Adipose tissue (tissue), 3 donors: ENCODE measurements around the gene TAS2R3. TPM values are rescaled to one million over a fixed set of nuclear protein-coding genes. Genes with fewer than 3 reads are reported as not detected.
"Not testable (repeated sequence)": the region's sequence is repeated elsewhere in the genome, so short reads cannot be mapped to it uniquely, and the experiment has no call there.

ENCODE experiments used
- H3K27ac ChIP-seq: one replicate; pipeline ENCODE4 v1.5.1; 2013; ENCODE audit warnings: low read depth, low read length
- WGBS, 3 donors: extraction: QIAGEN DNeasy Blood & Tissue Kit; methylation state at CpG; one replicate each; pipeline ENCODE4 v1.1.7; 2013; 5-methylcytosine and 5-hydroxymethylcytosine counted together
- polyA plus RNA-seq, 3 donors: library from polyadenylated mRNA; stranded (reverse); fragments of 200-250 nt; gene quantifications; one replicate each; pipeline ENCODE4 v1.2.3, GENCODE V29; 2013
- donor health status: healthy with polysubstance abuse.
- donor health status: Bipolar disorder and iron deficiency.
- donor health status: healthy.

Gene TAS2R3, protein sequence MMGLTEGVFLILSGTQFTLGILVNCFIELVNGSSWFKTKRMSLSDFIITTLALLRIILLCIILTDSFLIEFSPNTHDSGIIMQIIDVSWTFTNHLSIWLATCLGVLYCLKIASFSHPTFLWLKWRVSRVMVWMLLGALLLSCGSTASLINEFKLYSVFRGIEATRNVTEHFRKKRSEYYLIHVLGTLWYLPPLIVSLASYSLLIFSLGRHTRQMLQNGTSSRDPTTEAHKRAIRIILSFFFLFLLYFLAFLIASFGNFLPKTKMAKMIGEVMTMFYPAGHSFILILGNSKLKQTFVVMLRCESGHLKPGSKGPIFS
- under 1 TPM in 1 of 3 donors, not detected in 2; 0.10 TPM for polyA plus RNA-seq

DNA sequence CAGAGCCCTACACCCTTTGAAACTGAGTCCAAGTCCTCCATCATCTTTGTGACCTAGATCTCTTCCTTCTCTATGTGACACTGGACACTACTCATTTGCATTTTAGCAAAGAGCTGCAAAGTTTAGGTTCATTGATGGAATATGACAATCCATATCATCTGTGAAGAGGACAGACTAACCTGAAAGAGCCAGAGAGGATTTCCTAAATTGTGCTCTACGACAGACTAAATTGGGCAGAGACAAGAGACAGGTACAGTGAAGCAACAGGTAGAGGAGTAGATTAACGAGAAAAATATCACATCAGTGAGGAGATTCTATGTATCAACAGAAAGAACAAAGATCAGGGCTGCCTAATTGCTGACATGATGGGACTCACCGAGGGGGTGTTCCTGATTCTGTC lies at the start of gene TAS2R3:
Gene TAS2R3, plus strand, starts transcription at position 301 of the 400 bp plus-strand sequence. Its CDS starts 62 bp downstream, at position 363.
- H3K27ac ChIP-seq = no peak within 1 kb of the TSS
- WGBS, 3 donors = 85 to 100% (median 94%) methylated on average over 3 of the region's 3 CpGs

DNA sequence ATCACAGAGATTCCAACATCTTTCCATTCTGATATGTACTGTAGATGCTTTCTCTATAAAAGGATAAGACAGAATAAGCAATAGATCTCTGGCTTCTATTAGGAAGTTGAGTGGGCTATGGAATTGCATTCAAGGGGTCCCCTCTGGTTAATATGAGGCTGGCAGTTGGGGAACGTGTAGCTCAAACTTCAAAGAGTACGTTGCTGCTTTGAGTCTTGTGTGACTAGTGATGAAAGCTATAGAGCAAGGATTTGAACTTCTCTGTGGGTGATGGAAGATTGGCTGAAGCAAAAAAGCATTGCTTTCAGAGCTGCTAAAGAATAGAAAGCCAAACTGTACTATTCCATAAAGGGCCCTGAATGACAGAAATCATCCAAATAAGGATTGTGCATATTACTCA lies 49.3 kb upstream of the TAS2R3 start:
- H3K27ac ChIP-seq = no peak overlapping the region
- WGBS, 3 donors = 85 to 89% (median 86%) methylated on average over 2 of the region's 2 CpGs

DNA sequence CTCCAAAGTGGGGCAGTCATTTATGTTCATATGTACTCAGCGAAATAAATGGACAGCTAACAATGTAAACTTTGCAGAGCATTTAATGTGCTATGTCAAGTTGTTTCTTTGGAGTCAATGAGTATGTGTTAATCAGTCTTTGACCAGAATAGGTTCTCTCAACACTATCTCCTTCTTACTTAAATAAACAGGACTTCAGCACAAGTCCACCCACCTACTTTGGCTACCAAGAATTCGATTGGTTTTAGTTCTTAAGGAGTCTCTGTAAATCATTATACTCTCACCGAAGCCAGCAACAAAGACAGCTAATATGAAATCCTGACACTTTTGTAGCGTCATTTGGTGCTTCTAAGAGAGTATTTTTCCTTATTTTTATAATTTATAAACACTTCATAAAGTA lies 48.9 kb upstream of the TAS2R3 start:
- H3K27ac ChIP-seq = no peak overlapping the region
- WGBS, 3 donors = 52 to 74% (median 68%) methylated on average over 4 of the region's 4 CpGs

DNA sequence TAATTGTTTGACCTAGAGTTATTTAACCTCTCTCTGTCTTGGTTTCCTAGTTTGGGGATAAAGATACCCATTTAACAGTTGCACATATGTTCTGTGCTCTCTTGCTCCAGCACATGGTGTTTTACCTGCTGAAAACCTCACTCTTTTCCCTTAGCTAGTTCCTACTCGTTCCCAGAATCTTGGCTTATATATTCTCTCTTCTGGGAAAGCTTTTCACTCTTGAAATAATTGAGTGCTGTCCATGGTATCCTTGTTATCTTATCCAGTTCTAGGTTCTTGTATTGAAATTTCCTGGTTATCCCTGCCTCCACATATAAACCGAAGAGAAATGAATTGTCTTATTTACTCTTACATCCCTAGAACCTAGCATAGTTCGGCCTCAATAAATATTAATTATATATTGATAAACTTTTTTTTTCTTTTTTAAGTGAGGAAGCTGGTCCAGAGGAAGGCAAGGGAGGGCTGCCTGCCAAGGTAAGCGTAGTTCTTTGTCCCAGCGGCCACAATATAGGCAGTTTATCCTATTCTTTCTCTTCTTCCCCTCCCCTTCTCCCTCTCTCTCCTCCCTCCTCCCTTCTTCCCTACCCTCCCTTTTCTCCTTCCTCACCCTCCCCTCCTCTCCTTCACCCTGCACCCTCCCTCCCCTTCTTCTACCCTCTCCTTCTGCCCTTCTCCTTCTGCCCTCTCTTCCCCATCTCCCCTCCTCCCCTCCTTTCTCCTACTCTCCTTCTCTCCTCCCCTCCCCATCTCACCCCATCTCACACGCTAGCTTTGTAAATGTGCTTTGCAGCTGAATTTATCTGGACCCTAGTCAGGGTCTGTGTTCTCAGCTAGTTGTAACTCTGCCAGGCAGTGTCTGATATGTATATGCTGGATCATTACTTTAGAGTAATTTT lies 47.9 kb upstream of the TAS2R3 start:
- no peak overlapping the region for H3K27ac ChIP-seq
- WGBS, 3 donors = 72 to 82% (median 81%) methylated on average over 6 of the region's 6 CpGs

DNA sequence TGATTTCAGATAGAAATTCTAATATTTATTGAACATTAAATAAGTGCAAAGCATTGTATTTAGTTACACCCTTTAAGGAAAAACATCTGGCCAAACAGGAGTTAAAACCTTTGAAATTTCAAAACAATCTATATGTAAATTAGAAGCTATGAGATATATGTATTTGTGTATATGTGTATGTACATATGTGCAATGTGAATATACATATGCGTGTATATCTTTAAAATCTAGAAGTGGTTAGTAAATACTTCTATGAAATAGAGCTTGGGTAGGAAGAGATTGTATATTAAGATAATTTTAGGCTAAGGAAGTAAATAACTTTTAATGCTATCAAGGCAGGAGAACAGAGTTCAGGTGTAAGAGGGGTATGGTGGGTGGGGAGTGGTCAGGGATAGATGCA lies 46.4 kb upstream of the TAS2R3 start:
- WGBS, 3 donors = 93 to 95% (median 94%) methylated on average over 1 of the region's 1 CpG
- H3K27ac ChIP-seq = no peak overlapping the region

DNA sequence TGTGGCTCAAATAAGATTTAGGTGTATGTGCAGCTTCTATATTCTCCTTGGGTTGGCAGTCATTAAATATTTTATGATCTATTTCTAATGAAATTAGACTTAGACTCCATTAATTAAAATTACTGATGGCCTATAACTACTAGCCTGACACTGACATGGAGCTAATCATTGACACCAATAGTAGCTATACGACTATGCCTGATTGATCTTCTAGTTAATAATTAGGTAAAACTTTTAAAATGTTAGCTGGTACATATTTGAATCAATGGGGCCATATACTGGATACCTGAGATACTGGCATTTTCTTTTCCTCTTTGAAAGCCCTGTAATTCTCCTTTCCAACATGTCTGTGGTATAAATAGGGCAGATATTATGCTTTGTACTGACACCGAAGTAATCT lies 41.4 kb upstream of the TAS2R3 start:
- WGBS, 3 donors = 39 to 94% (median 90%) methylated on average over 2 of the region's 2 CpGs
- no peak overlapping the region for H3K27ac ChIP-seq

DNA sequence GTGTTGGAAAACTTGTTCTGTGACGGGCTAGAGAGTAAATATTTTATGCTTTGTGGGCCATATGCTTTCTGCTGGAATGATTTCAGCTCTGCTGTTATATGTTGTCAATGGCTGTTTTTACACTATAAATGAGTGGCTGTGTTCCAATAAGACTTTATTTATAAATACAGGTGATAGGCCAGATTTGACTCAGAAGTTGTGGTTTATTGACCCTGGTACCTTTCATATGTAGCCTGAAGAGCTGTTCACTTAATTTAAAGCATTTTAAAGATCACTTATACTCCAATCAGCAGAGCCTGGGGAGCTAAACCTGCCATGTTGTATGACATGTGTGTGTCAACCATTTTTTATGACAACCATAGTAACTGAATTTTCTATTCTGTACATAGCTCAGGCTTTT lies 34.9 kb upstream of the TAS2R3 start:
- H3K27ac ChIP-seq = no peak overlapping the region
- WGBS, 3 donors = 89 to 96% (median 94%) methylated on average over 1 of the region's 1 CpG

DNA sequence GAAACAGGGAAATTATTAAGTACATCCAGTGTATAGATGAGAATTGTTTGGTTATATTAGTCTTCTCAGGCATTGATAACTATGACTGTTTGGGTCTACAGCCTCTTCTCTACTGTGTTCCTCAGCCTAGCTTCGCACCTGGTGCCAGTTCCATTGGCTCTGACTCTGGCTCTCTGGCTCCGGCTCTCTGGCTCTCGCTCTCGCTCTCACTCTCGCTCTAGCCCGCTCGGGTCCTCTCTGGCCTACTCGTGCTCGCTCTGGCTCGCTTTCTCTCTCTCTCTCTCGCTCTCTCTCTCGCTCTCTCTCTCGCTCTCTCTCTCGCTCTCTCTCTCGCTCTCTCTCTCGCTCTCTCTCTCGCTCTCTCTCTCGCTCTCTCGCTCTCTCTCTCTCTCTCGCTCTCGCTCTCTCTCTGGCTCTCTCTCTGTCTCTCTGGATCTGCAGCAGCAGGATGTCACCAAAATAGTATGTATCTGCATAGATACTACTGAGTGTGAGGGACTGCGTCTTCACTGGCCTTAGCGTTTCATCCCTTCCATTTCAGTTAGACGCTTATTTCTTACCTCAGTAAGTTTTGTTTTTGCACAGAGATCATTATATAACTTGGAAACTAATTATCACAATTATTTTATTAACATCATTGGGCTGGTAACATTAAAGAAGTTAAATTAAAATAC lies 32.3 kb upstream of the TAS2R3 start:
- H3K27ac ChIP-seq = no peak overlapping the region
- WGBS, 3 donors = 84 to 87% (median 84%) methylated on average over 23 to 24 of the region's 24 CpGs

DNA sequence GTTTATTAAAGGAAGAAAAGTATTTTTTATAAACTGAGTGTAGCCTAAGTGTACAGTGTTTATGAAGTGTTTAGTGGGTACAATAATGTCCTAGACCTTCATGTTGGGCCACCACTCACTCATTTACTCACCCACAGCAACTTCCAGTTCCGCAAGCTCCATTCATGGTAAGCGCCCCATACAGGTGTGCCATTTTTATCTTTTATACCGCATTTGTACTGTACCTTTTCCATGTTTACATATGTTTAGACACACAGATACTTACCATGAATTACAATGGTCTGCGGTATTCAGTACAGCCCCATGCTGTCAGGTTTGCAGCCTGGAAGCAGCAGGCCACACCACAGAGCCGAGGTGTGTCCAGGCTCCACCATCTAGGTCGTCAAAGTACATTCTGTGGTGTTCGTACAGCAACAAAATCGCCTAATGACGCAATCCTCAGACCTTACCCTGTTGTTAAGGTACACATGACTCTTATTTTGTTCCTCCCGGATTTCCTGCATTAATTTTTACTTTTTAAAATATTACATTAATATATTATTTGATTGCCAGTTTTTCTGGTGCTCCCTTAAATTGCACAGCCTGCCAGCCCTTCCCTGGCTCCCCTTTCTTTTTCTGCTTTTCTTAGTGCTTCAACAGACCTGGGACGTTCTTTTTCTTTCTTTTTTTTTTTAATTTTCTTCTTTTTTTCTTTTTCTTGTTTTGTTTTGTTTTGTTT lies 26.6 kb upstream of the TAS2R3 start:
- H3K27ac ChIP-seq = no peak overlapping the region
- 58 to 65% (median 59%) methylated on average over 11 of the region's 11 CpGs for WGBS, 3 donors

DNA sequence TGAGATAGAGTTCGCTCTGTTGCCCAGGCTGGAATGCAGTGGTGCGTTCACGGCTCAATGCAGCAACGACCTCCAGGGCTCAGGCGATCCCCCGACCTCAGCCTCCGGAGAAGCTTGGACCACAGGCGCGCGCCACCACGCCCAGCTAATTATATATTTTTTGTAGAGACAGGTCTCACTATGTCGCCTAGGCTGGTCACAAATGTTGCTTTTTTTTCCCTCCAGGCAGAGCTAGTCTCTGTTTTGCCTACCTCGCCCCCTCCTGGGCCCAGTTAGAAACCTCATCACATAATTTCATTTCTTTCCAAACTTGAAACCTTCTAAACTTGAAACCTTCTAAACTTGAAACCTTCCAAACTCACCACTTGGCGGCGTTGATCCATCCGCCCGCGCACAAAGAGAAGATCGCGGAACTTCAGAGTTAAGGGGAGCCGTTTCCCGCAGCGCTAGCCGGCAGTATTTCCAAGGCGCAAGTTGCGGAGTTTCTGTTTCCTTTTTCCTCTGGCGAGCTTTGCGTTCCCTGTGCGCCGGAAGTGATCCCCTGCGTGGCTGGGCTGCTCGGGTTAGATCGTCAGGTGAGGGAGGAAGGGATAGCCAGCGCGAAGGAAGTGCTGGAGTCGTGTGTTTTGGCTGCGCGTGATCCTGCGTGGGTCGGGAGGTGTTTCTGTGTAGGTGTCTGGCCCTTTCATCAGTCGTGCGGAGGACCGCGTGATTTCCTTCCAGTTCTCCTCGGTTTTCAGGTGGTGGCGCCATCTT lies 25.9 kb upstream of the TAS2R3 start, which contains the start of gene SSBP1:
Gene SSBP1, plus strand, starts transcription at position 523 of the 756 bp plus-strand sequence. CDS start 809 bp downstream, outside the sequence.
- WGBS, 3 donors = 1 to 2% (median 2%) methylated on average over 46 of the region's 46 CpGs
- H3K27ac ChIP-seq = no peak within 1 kb of the TSS

DNA sequence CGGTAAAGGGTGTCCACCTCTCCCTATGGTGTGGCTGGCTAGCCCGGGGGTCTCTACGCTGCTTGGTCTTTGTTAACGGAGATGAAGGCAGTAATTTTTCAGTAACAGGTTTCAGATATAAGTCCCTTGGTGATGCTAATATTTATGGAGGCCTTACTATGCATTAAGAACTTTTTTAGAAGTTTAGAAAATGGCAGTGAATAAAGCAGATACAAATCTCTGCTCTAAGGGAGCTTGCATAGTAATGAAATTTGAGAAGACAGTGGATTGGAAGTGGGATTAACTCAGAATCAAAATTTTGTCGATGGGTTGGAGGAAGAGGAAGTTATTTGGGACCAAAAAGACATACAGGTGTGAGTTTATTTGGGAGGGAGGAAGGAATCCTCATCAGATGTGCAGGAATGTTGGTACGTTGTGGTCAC lies 25.3 kb upstream of the TAS2R3 start:
- no peak overlapping the region for H3K27ac ChIP-seq
- 0 to 2% (median 1%) methylated on average over 6 of the region's 6 CpGs for WGBS, 3 donors

DNA sequence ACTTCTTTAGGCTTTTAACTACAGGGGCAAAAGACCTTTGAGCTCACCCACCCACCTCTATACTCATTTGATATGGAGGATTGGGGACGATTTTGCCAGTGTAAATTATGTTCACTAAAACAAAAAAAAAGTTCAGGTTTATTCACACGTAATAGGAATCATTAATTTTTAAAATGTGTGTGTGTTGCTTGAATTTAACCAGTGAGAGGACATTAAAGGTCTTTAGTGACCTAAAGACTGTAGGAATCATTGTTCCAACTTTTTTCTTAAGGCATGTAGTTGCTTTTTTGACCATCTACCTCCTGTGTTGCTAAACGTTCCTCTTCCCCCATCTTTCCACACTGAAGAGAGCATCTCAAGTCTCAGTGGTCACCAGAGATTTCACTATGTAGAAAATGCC lies 24.6 kb upstream of the TAS2R3 start:
- WGBS, 3 donors = 51 to 67% (median 53%) methylated on average over 3 of the region's 3 CpGs
- no peak overlapping the region for H3K27ac ChIP-seq

DNA sequence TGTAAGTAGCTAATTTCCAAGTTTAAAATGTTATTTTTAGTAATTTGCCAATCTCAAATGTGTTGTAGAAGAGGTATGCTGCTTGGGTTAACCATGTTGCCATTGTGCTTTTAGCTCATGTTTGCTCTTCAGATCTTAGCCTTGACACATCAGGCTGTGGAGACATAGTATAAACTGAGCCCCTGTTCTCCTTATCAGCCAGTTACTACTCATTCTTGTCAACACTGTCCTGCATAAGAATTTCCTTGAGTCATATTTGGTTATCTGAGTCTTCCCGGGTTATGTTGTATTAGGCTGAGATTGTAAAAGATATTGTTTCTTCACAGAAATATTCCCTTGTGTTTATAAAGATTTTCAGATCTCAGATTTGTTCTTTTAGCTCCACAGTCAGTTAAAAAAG lies 21.7 kb upstream of the TAS2R3 start:
- H3K27ac ChIP-seq = no peak overlapping the region
- 42 to 98% (median 97%) methylated on average over 1 of the region's 1 CpG for WGBS, 3 donors

DNA sequence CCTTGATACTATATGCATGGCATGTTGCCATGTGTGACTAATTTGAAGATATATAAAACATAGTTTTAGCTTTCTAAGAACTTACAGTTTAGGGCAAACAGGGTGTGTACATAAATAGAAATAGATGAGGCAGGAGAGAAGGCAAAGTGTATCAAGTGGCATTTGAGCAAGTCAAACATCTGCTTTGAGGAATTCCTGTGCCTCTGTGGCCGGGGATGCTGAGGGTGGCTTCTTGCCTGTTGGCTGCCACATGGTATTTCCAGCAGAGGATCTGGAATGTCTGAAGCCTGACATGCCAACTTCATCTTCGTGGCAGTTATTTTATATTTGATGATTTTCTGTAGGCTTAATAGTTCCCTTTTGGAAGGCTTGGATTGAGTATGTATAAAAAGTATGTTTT lies 19.8 kb upstream of the TAS2R3 start:
- WGBS, 3 donors = 86 to 89% (median 89%) methylated on average over 2 of the region's 2 CpGs
- no peak overlapping the region for H3K27ac ChIP-seq

DNA sequence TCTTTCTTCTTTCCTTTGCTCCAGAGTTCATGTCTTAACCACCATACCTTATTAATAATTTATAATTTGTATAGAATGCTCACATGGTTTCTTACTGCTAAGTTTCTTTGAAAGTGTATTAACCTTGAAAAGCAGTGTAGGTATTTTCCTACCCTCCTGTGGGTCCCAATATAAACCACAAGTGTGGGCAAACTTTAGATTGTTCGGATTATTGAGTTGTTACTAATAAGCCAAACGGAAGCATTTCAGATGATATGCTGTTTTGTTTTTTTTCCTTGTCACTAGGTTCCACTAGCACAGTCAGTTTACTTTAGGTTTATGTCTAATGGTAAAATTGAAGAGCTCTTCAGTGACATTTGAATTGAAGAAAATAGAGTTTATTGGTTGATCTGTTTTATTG lies 15.5 kb upstream of the TAS2R3 start:
- 85 to 97% (median 92%) methylated on average over 2 of the region's 2 CpGs for WGBS, 3 donors

DNA sequence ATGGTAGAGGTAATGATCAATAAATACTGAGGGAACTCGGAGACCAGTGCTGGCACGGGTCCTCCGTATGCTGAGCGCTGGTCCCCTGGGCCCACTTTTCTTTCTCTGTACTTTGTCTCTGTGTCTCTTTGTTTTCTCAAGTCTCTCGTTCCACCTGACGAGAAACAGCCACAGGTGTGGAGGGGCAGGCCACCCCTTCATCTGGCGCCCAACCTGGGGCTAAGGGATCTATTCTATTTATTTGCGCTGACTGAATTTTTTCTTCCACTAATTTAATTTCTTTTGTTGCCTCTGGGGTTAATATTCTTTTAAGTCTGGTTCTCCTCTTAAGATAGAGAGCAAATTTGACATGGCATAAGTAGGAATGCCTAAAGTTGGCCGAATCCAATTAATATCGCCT lies 12.0 kb upstream of the TAS2R3 start:
- 98 to 99% (median 98%) methylated on average over 10 of the region's 10 CpGs for WGBS, 3 donors
- not testable (repeated sequence) for H3K27ac ChIP-seq

More for the DNA sequence above, 15.5 kb upstream of the TAS2R3 start:
- H3K27ac ChIP-seq = no peak overlapping the region

DNA sequence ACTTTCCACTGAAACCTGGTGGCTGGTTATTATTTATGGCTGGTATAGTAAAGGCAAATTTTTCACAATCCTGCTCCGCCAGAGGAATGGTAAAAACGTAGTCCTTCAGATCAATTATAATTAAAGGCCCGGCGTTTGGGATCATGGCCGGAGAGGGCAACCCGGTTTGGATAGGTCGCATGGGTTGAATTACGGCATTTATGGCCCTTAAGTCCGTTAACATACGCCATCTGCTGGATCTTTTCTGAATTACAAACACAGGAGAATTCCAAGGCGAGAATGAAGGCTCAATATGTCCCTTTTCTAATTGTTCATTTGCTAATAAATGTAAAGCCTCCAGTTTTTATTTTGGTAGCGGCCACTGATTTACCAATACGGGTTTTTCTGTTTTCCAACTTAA lies 11.3 kb upstream of the TAS2R3 start:
- no peak overlapping the region for H3K27ac ChIP-seq
- WGBS, 3 donors = 98 to 99% (median 98%) methylated on average over 13 of the region's 13 CpGs

DNA sequence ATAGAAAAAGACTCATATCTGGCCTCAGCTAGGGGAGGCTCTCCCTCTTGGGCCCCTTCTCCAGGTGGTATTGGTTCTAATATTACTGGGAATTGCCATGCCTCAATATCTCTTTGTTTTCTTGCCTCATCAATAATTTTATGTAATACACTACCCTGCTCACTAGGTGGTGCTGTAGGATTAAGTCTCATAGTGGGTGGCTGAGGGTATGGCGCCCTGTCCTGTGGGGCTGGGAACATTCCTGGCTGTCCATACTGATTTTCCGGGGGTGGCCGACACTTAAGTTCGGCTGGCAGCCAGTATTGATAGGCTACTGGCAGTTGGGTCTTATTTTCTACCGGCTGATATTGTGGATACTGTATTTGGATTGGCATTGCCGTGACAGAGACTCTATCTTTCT lies 9.0 kb upstream of the TAS2R3 start:
- H3K27ac ChIP-seq = no peak overlapping the region
- WGBS, 3 donors = 88 to 90% (median 90%) methylated on average over 6 of the region's 6 CpGs
